Dendritic cell treated with granulocyte-macrophage colony-stimulating factor and Interleukin-4, amounts not matched to agents 40 ng/mL and 50 ng/mL, for 4 days (primary cell): Measurements from ENCODE around the gene PAX1.

ENCODE experiments used
- H3K27ac Mint-ChIP-seq: one replicate; pipeline ENCODE4 v1.8.0; 2022; ENCODE audit warnings: mild to moderate bottlenecking, mixed read lengths
- H3K27me3 Mint-ChIP-seq: one replicate; pipeline ENCODE4 v1.8.0; 2022; ENCODE audit warnings: mild to moderate bottlenecking, mixed read lengths
- H3K36me3 Mint-ChIP-seq: one replicate; pipeline ENCODE4 v1.8.0; 2022; ENCODE audit warnings: low read depth, mixed read lengths
- H3K4me1 Mint-ChIP-seq: one replicate; pipeline ENCODE4 v1.8.0; 2022; ENCODE audit warnings: low read depth, mixed read lengths
- H3K4me3 Mint-ChIP-seq: one replicate; pipeline ENCODE4 v1.8.0; 2022; ENCODE audit warnings: mild to moderate bottlenecking, moderate library complexity, mixed read lengths
- H3K9me3 Mint-ChIP-seq: one replicate; pipeline ENCODE4 v1.8.0; 2022; ENCODE audit warnings: mixed read lengths
- intact Hi-C: fragments of 100-400 bp; cut with micrococcal nuclease; formaldehyde crosslinking; loops from one replicate; pipeline ENCODE4 v1.15.0; 2022

PAX1 gene

GRCh38 chr20:21685981-21686380 lies 19.5 kb upstream of the PAX1 start:
- Mint-ChIP-seq H3K4me1 (no peaks in the 10 kb centered on the region), H3K9me3 (no peaks in the 10 kb centered on the region), H3K27me3 (peaks cover 4% of the 10 kb centered on the region), H3K36me3 (no peaks in the 10 kb centered on the region), H3K4me3 (no peak overlapping the region), H3K27ac (no peak overlapping the region)
- intact Hi-C loops, result no loop called here

GRCh38 chr20:21693322-21693721 lies 12.1 kb upstream of the PAX1 start:
- Mint-ChIP-seq H3K27ac (no peak overlapping the region), H3K9me3 (no peaks in the 10 kb centered on the region), H3K4me1 (no peaks in the 10 kb centered on the region), H3K4me3 (no peak overlapping the region), H3K27me3 (peaks cover 23% of the 10 kb centered on the region), H3K36me3 (no peaks in the 10 kb centered on the region)
- intact Hi-C loops, result no loop called here

GRCh38 chr20:21698494-21699215 lies 6.8 kb upstream of the PAX1 start:
- no peaks in the 10 kb centered on the region for H3K4me1 Mint-ChIP-seq
- H3K9me3 Mint-ChIP-seq, result no peaks in the 10 kb centered on the region
- H3K27ac Mint-ChIP-seq, result no peak overlapping the region
- peaks cover 67% of the 10 kb centered on the region for H3K27me3 Mint-ChIP-seq
- H3K4me3 Mint-ChIP-seq, result no peak overlapping the region
- intact Hi-C loops, result no loop called here
- H3K36me3 Mint-ChIP-seq, result no peaks in the 10 kb centered on the region

GRCh38 chr20:21699216-21699508 lies 6.3 kb upstream of the PAX1 start:
- intact Hi-C loops, result no loop called here
- H3K4me3 Mint-ChIP-seq, result no peak overlapping the region
- no peak overlapping the region for H3K27ac Mint-ChIP-seq
- no peaks in the 10 kb centered on the region for H3K9me3 Mint-ChIP-seq
- H3K4me1 Mint-ChIP-seq, result no peaks in the 10 kb centered on the region
- peaks cover 71% of the 10 kb centered on the region for H3K27me3 Mint-ChIP-seq
- H3K36me3 Mint-ChIP-seq, result no peaks in the 10 kb centered on the region

GRCh38 chr20:21701171-21701876 lies 4.1 kb upstream of the PAX1 start:
- Mint-ChIP-seq H3K4me1 (no peaks in the 10 kb centered on the region), H3K27ac (no peak overlapping the region), H3K27me3 (peaks cover 82% of the 10 kb centered on the region), H3K36me3 (no peaks in the 10 kb centered on the region), H3K4me3 (no peak overlapping the region), H3K9me3 (no peaks in the 10 kb centered on the region)
- intact Hi-C loops, result no loop called here

GRCh38 chr20:21702016-21702415 lies 3.4 kb upstream of the PAX1 start:
- intact Hi-C loops, result no loop called here
- H3K4me3 Mint-ChIP-seq, result no peak overlapping the region
- H3K9me3 Mint-ChIP-seq, result no peaks in the 10 kb centered on the region
- H3K36me3 Mint-ChIP-seq, result no peaks in the 10 kb centered on the region
- no peak overlapping the region for H3K27ac Mint-ChIP-seq
- H3K27me3 Mint-ChIP-seq, result peaks cover 86% of the 10 kb centered on the region
- H3K4me1 Mint-ChIP-seq, result no peaks in the 10 kb centered on the region

GRCh38 chr20:21702553-21703470 lies 2.7 kb upstream of the PAX1 start:
- Mint-ChIP-seq H3K27me3 (peaks cover 93% of the 10 kb centered on the region), H3K36me3 (no peaks in the 10 kb centered on the region), H3K27ac (no peak overlapping the region), H3K4me1 (no peaks in the 10 kb centered on the region), H3K4me3 (no peak overlapping the region), H3K9me3 (no peaks in the 10 kb centered on the region)
- intact Hi-C loops, result no loop called here

GRCh38 chr20:21703717-21704407 lies 1.6 kb upstream of the PAX1 start:
- intact Hi-C loops, result no loop called here
- peaks cover 94% of the 10 kb centered on the region for H3K27me3 Mint-ChIP-seq
- H3K36me3 Mint-ChIP-seq, result no peaks in the 10 kb centered on the region
- H3K27ac Mint-ChIP-seq, result no peak overlapping the region
- no peak overlapping the region for H3K4me3 Mint-ChIP-seq
- no peaks in the 10 kb centered on the region for H3K9me3 Mint-ChIP-seq
- no peaks in the 10 kb centered on the region for H3K4me1 Mint-ChIP-seq

- intact Hi-C loops, result no loop called here
- no peaks in the 10 kb centered on the region for H3K9me3 Mint-ChIP-seq
- H3K4me1 Mint-ChIP-seq, result no peaks in the 10 kb centered on the region
- no peaks in the 10 kb centered on the region for H3K36me3 Mint-ChIP-seq
- H3K27ac Mint-ChIP-seq, result no peak overlapping the region
- H3K4me3 Mint-ChIP-seq, result no peak overlapping the region
- H3K27me3 Mint-ChIP-seq, result peaks cover 97% of the 10 kb centered on the region
Measured at GRCh38 chr20:21704408-21705385, 767 bp upstream of the PAX1 start.

- H3K27ac Mint-ChIP-seq, result no peak overlapping the region
Measured at GRCh38 chr20:21706261-21707195, 1.1 kb downstream of the PAX1 start.

GRCh38 chr20:21707267-21707666 lies 1.8 kb downstream of the PAX1 start:
- H3K9me3 Mint-ChIP-seq, result no peaks in the 10 kb centered on the region
- no peaks in the 10 kb centered on the region for H3K4me1 Mint-ChIP-seq
- no peak overlapping the region for H3K27ac Mint-ChIP-seq
- peaks cover 84% of the 10 kb centered on the region for H3K27me3 Mint-ChIP-seq
- H3K4me3 Mint-ChIP-seq, result no peak overlapping the region
- no peaks in the 10 kb centered on the region for H3K36me3 Mint-ChIP-seq
- intact Hi-C loops, result no loop called here

More at GRCh38 chr20:21706261-21707195, 1.1 kb downstream of the PAX1 start:
- H3K27me3 Mint-ChIP-seq, result peaks cover 90% of the 10 kb centered on the region
- no peaks in the 10 kb centered on the region for H3K9me3 Mint-ChIP-seq
- H3K4me1 Mint-ChIP-seq, result no peaks in the 10 kb centered on the region
- intact Hi-C loops, result no loop called here
- no peak overlapping the region for H3K4me3 Mint-ChIP-seq
- H3K36me3 Mint-ChIP-seq, result no peaks in the 10 kb centered on the region

GRCh38 chr20:21707999-21708737 lies 2.7 kb downstream of the PAX1 start:
- no peak overlapping the region for H3K4me3 Mint-ChIP-seq
- H3K4me1 Mint-ChIP-seq, result no peaks in the 10 kb centered on the region
- peaks cover 84% of the 10 kb centered on the region for H3K27me3 Mint-ChIP-seq
- H3K36me3 Mint-ChIP-seq, result no peaks in the 10 kb centered on the region
- H3K27ac Mint-ChIP-seq, result no peak overlapping the region
- intact Hi-C loops, result no loop called here
- H3K9me3 Mint-ChIP-seq, result no peaks in the 10 kb centered on the region
